ENCODE measurements around the gene PDZD4.

GRCh38 chrX:153781428-153782047, 48.8 kb downstream of the PDZD4 start:
- TF ChIP-seq CTCF (conservative IDR thresholded peaks at IDR 0.05) (no peak), ZFX (IDR thresholded peaks at IDR 0.05) (no peak)
